Tibial artery (tissue), 4 donors: ENCODE data around the gene UPF3A.
"Not testable (repeated sequence)": the region's sequence is repeated elsewhere in the genome, so short reads cannot be mapped to it uniquely, and the experiment has no call there.

ENCODE experiments used
- DNase-seq, 2 donors: peaks; one replicate each; pipeline ENCODE4 v3.0.0-alpha.2; 2019
- H3K27ac ChIP-seq, 2 donors: fragments of 200-600 bp; sonication (generic) in 1 of 2; 1 replicate in 1 of 2; 2 replicates in 1 of 2; pipeline ENCODE4 v1.5.1; 2018 to 2019; ENCODE audit warnings: mild to moderate bottlenecking in 1 of 2
- H3K27me3 ChIP-seq, 2 donors: fragments of 200-600 bp; sonication (generic) in 1 of 2; one replicate each; pipeline versions ENCODE4 v1.5.1 to v1.6.0; 2016 to 2019
- H3K36me3 ChIP-seq, 3 donors: fragments of 200-600 bp; sonication (generic) in 2 of 3; one replicate each; pipeline ENCODE4 v1.5.1; 2016 to 2019; ENCODE audit warnings: mild to moderate bottlenecking in 2 of 3
- H3K4me1 ChIP-seq, 4 donors: fragments of 200-600 bp; sonication (generic) in 2 of 4; 1 replicate in 3 of 4; 2 replicates in 1 of 4; pipeline ENCODE4 v1.5.1; 2016 to 2019
- H3K4me3 ChIP-seq, 2 donors: fragments of 200-600 bp; sonication (generic) in 1 of 2; 1 replicate in 1 of 2; 2 replicates in 1 of 2; pipeline ENCODE4 v1.5.1; 2018 to 2019; ENCODE audit warnings: mild to moderate bottlenecking in 2 of 2
- H3K9me3 ChIP-seq, 3 donors: fragments of 200-600 bp; sonication (generic) in 1 of 3; one replicate each; pipeline ENCODE4 v1.5.1; 2016 to 2019
- CTCF ChIP-seq, 2 experiments: fragments of 200-600 bp in 1 of 2; fragments of 450-650 bp in 1 of 2; IDR thresholded peaks; one replicate each; pipeline ENCODE4 v1.5.1; 2017 to 2019; ENCODE audit warnings: antibody characterized with exemption in 2 of 2, mild to moderate bottlenecking in 1 of 2, moderate library complexity in 1 of 2
- intact Hi-C: fragments of 100-400 bp; cut with DNase I; formaldehyde crosslinking; loops from one replicate; pipeline ENCODE4 v1.15.0; 2023; ENCODE audit warnings: low total_unique reads

UPF3A gene

GRCh38 chr13:114328595-114328994, 47.2 kb downstream of the UPF3A start:
- no peaks in the 10 kb centered on the region for H3K9me3 ChIP-seq
- no peak overlapping the region for H3K27ac ChIP-seq
- no peak overlapping the region for H3K4me3 ChIP-seq
- TF ChIP-seq CTCF (IDR thresholded peaks at IDR 0.05) = no peak
- peaks cover 21 to 39% (median 29%) of the 10 kb centered on the region in 3 donors for H3K36me3 ChIP-seq
- no peak for DNase-seq
- H3K27me3 ChIP-seq = no peaks in the 10 kb centered on the region
- H3K4me1 ChIP-seq = no peaks in the 10 kb centered on the region
- intact Hi-C loops = no loop called here

GRCh38 chr13:114330086-114330485, 48.7 kb downstream of the UPF3A start:
- Histone ChIP-seq H3K36me3 (peaks cover 6 to 25% (median 14%) of the 10 kb centered on the region in 3 donors), H3K27ac (no peak overlapping the region), H3K27me3 (no peaks in the 10 kb centered on the region), H3K4me1 (no peaks in the 10 kb centered on the region), H3K9me3 (no peaks in the 10 kb centered on the region), H3K4me3 (no peak overlapping the region)
- TF ChIP-seq CTCF (IDR thresholded peaks at IDR 0.05) = no peak
- intact Hi-C loops = no loop called here
- DNase-seq = no peak

GRCh38 chr13:114333881-114334280, 52.5 kb downstream of the UPF3A start:
- intact Hi-C loops, H3K4me3 ChIP-seq, H3K4me1 ChIP-seq, H3K27me3 ChIP-seq, DNase-seq, H3K36me3 ChIP-seq, H3K27ac ChIP-seq, H3K9me3 ChIP-seq: not testable (repeated sequence)

GRCh38 chr13:114334305-114335053, 53.1 kb downstream of the UPF3A start:
- Histone ChIP-seq H3K27ac (no peak overlapping the region), H3K9me3 (no peaks in the 10 kb centered on the region), H3K4me1 (no peaks in the 10 kb centered on the region), H3K4me3 (no peak overlapping the region), H3K36me3 (no peaks in the 10 kb centered on the region), H3K27me3 (no peaks in the 10 kb centered on the region)
- TF ChIP-seq CTCF (IDR thresholded peaks at IDR 0.05) = no peak
- intact Hi-C loops = no loop called here
- DNase-seq = no peak

GRCh38 chr13:114336457-114336856, 55.1 kb downstream of the UPF3A start:
- H3K27ac ChIP-seq, H3K4me1 ChIP-seq, H3K4me3 ChIP-seq, intact Hi-C loops, H3K36me3 ChIP-seq, H3K9me3 ChIP-seq, H3K27me3 ChIP-seq, DNase-seq: not testable (repeated sequence)

GRCh38 chr13:114338959-114339358, 57.6 kb downstream of the UPF3A start:
- H3K9me3 ChIP-seq = no peaks in the 10 kb centered on the region
- DNase-seq = no peak
- no peaks in the 10 kb centered on the region for H3K36me3 ChIP-seq
- H3K4me3 ChIP-seq = no peak overlapping the region
- H3K4me1 ChIP-seq = no peaks in the 10 kb centered on the region
- intact Hi-C loops = no loop called here
- no peak overlapping the region for H3K27ac ChIP-seq
- H3K27me3 ChIP-seq = peaks cover 0 to 8% of the 10 kb centered on the region in 2 donors
- TF ChIP-seq CTCF (IDR thresholded peaks at IDR 0.05) = no peak
